ENCODE measurements around the gene CETP. TPM values are rescaled to one million over a fixed set of nuclear protein-coding genes. Genes with fewer than 3 reads are reported as not detected.

CETP gene
- total and polyA plus RNA-seq, 2 of the 8 experiments (the other 6 are each of a cell fraction or from before 2014, with no cell fraction given) = not detected

DNA sequence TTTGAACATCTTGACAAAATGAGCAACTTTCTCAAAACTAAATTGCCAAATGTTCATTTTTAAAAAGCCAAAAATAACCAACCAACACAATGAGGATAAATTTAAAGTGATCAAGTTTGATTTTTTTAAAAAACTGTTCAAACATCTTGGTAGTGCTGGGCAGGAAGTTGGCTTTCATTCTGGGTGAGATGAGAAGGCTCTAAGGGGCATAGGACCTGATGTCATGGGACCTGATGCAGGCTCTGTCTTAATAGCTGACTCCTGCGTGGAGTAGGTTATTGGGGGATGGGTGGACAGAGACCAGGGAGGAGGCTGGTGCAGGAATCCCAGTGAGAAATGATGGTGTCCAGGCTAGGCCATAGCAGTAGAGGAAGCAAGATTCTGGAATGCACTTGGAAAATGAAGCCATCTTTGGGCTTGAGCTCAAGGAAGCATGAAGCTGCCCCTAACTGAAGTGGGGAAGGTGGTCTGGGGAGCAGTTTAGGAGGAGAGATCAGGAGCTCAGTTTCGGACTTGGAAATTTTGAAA lies 48.0 kb downstream of the CETP start:
- Histone ChIP-seq H2BK15ac (ENCODE audit: low read length) (no peak overlapping the region), H4K20me1 (replicated peaks in 1 of 2; ENCODE audit: control insufficient read depth in 1 of 2, insufficient read depth in 2 of 2, low read length in 2 of 2) (no peaks in the 10 kb centered on the region), H3K14ac (ENCODE audit: insufficient read length) (no peak overlapping the region), H3K23me2 (ENCODE audit: low read depth, low read length) (no peaks in the 10 kb centered on the region), H3K27me3 (replicated peaks in 1 of 4; ENCODE audit: control insufficient read depth in 3 of 4, extremely low read depth in 1 of 4, insufficient read depth in 3 of 4, low read length in 3 of 4) (no peaks in the 10 kb centered on the region), H3K18ac (ENCODE audit: extremely low read depth, low read length) (no peak overlapping the region), H3K4me1 (replicated peaks in 1 of 4; ENCODE audit: control insufficient read depth in 3 of 4, insufficient read depth in 4 of 4, low read length in 3 of 4) (peaks cover 0 to 5% (median 2%) of the 10 kb centered on the region in 4 experiments; a peak in 1 of 7 replicates), H2BK120ac (replicated peaks; ENCODE audit: low read depth, low read length) (no peak overlapping the region), H2AFZ (ENCODE audit: low read length) (no peak overlapping the region), H3K79me2 (ENCODE audit: control insufficient read depth in 1 of 2, insufficient read depth in 2 of 2, low read length in 2 of 2) (no peaks in the 10 kb centered on the region), H2BK20ac (ENCODE audit: low read length) (no peak overlapping the region), H2BK5ac (ENCODE audit: low read depth, low read length) (no peak overlapping the region), H3K4ac (replicated peaks; ENCODE audit: insufficient read length, low read depth, low read length) (no peak overlapping the region), H3K23ac (ENCODE audit: insufficient read length) (no peak overlapping the region), H3K4me2 (ENCODE audit: insufficient read depth in 1 of 2, low read depth in 2 of 2, low read length in 2 of 2) (no peak overlapping the region), H2BK12ac (ENCODE audit: low read depth, low read length) (no peak overlapping the region), H4K8ac (ENCODE audit: extremely low read depth, insufficient read depth, low read length) (no peak overlapping the region), H4K5ac (ENCODE audit: insufficient read length, low read depth, low read length) (no peak overlapping the region), H3K9ac (replicated peaks in 1 of 4; ENCODE audit: extremely low read depth in 1 of 4, low read depth in 3 of 4, low read length in 3 of 4) (no peak overlapping the region), H3K56ac (replicated peaks; ENCODE audit: insufficient read length, low read depth, low read length) (no peak overlapping the region), H3K9me3 (ENCODE audit: insufficient read depth in 2 of 2, low read depth in 1 of 2, low read length in 1 of 2) (no peaks in the 10 kb centered on the region), H3K27ac (ENCODE audit: low read depth, low read length) (no peak overlapping the region), H3K79me1 (ENCODE audit: low read depth, low read length) (no peaks in the 10 kb centered on the region), H4K91ac (replicated peaks; ENCODE audit: insufficient read length, low read length) (no peak overlapping the region), H3K36me3 (ENCODE audit: control insufficient read depth in 2 of 4, insufficient read depth in 4 of 4, low read length in 3 of 4) (no peaks in the 10 kb centered on the region), H2AK5ac (ENCODE audit: low read depth, low read length) (no peak overlapping the region; the same call in 1 of the 2 replicates), H3K4me3 (ENCODE audit: extremely low read depth in 1 of 4, insufficient read depth in 2 of 4, low read depth in 3 of 4, low read length in 4 of 4) (no peak overlapping the region)
- FAIRE-seq (no peak), DNase-seq (ENCODE audit: low read depth in 1 of 2, low spot score in 2 of 2) (no peak)
- ChIA-PET CTCF (ENCODE audit: partially characterized antibody) (interaction anchor here (0.9 to 5.3 kb wide), 7 partner anchors 14 to 142 kb away, joined by 3 to 38 read pairs (median 3); partner anchors contain the start of genes CETP and NLRC5), POLR2A (ENCODE audit: partially characterized antibody) (interaction anchor here (1.0 kb wide), 1 partner anchor 62 kb away, joined by 3 read pairs; no protein-coding TSS in a partner anchor)
- 94% methylated on average over 2 of the region's 2 CpGs; no CpG with 5 or more reads in 1 of the 2 experiments for WGBS, 2 experiments (ENCODE audit: extremely low coverage in 1 of 2, insufficient coverage in 1 of 2, insufficient read length in 1 of 2, insufficient replicate concordance in 2 of 2, low coverage in 1 of 2, low lambda C conversion rate in 2 of 2, missing lambda C conversion rate in 1 of 2)
- TF ChIP-seq KDM5A (IDR thresholded peaks at IDR 0.05; ENCODE audit: low read length) (no peak), SIX5 (IDR thresholded peaks at IDR 0.05; ENCODE audit: low read depth, low read length) (no peak), TEAD4 (IDR thresholded peaks at IDR 0.05; ENCODE audit: low read depth, low read length) (no peak), RXRA (IDR thresholded peaks at IDR 0.05; ENCODE audit: insufficient read depth, low read depth, low read length) (no peak), NANOG (IDR thresholded peaks at IDR 0.05; ENCODE audit: insufficient read depth, low read depth, low read length, poor library complexity, severe bottlenecking) (no peak), CBX5 (IDR thresholded peaks at IDR 0.05; ENCODE audit: low read depth, low read length) (no peak), RBBP5 (IDR thresholded peaks at IDR 0.05; ENCODE audit: borderline replicate concordance, low read depth, low read length) (no peak), BCL11A (IDR thresholded peaks at IDR 0.05; ENCODE audit: low read depth in 2 of 2, low read length in 2 of 2) (no peak), RNF2 (IDR thresholded peaks at IDR 0.05; ENCODE audit: borderline replicate concordance, low read depth, low read length, missing control alignments, poor library complexity, severe bottlenecking) (no peak), SIRT6 (IDR thresholded peaks at IDR 0.05; ENCODE audit: low read length) (no peak), POLR2A (IDR thresholded peaks at IDR 0.05; ENCODE audit: control extremely low read depth in 1 of 2, low read depth in 2 of 2, low read length in 2 of 2) (no peak), GTF2F1 (IDR thresholded peaks at IDR 0.05; ENCODE audit: borderline replicate concordance, low read depth, low read length) (no peak)
- TF ChIP-seq, protein P1, sequence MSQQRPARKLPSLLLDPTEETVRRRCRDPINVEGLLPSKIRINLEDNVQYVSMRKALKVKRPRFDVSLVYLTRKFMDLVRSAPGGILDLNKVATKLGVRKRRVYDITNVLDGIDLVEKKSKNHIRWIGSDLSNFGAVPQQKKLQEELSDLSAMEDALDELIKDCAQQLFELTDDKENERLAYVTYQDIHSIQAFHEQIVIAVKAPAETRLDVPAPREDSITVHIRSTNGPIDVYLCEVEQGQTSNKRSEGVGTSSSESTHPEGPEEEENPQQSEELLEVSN (IDR thresholded peaks at IDR 0.05) = no peak
